OCI-LY3 (cell line): Measurements from ENCODE around the gene HUS1B.

Experiments
- EZH2phosphoT487 ChIP-seq: fragments of 200-600 bp; shearing (Covaris generic); IDR thresholded peaks from 2 replicates; pipeline ENCODE4 v1.6.1; 2018; ENCODE audit warnings: antibody characterized with exemption, mixed run types, low read depth
- TF ChIP-seq, protein P1 (sequence below): fragments of 200-600, 300-600 bp; sonication (generic); IDR thresholded peaks from 2 replicates; pipeline ENCODE4 v1.5.1; 2014; ENCODE audit warnings: antibody characterized with exemption, low read length, low read depth

GRCh38 chr6:622462-622861 is 34.4 kb downstream of the HUS1B start:
- TF ChIP-seq, protein P1, sequence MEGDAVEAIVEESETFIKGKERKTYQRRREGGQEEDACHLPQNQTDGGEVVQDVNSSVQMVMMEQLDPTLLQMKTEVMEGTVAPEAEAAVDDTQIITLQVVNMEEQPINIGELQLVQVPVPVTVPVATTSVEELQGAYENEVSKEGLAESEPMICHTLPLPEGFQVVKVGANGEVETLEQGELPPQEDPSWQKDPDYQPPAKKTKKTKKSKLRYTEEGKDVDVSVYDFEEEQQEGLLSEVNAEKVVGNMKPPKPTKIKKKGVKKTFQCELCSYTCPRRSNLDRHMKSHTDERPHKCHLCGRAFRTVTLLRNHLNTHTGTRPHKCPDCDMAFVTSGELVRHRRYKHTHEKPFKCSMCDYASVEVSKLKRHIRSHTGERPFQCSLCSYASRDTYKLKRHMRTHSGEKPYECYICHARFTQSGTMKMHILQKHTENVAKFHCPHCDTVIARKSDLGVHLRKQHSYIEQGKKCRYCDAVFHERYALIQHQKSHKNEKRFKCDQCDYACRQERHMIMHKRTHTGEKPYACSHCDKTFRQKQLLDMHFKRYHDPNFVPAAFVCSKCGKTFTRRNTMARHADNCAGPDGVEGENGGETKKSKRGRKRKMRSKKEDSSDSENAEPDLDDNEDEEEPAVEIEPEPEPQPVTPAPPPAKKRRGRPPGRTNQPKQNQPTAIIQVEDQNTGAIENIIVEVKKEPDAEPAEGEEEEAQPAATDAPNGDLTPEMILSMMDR, result no peak
- TF ChIP-seq EZH2phosphoT487, result no peak
